SU-DHL-6 (cell line): ENCODE measurements around the gene KLHL41.

Experiments
- H2AFZ ChIP-seq: fragments of 200-600 bp; sonication (generic); 2 replicates; pipeline ENCODE4 v1.6.1; 2014; ENCODE audit warnings: low read depth, mild to moderate bottlenecking, moderate library complexity, mixed read lengths, antibody characterized with exemption, low read length; ENCODE audit not compliant: severe bottlenecking
- H3F3A ChIP-seq: fragments of 200-600 bp; shearing (Covaris generic); 2 replicates; pipeline ENCODE4 v1.6.0; 2016; ENCODE audit warnings: antibody characterized with exemption, mild to moderate bottlenecking; ENCODE audit not compliant: insufficient read depth
- H3K27ac ChIP-seq: fragments of 200-600 bp; sonication (generic); 2 replicates; pipeline ENCODE4 v1.5.1; 2016; ENCODE audit warnings: low read depth, mild to moderate bottlenecking, low read length, moderate library complexity, mixed read lengths
- H3K27me3 ChIP-seq: fragments of 200-600 bp; sonication (generic), shearing (Covaris generic); 2 replicates; pipeline ENCODE4 v1.6.0; 2014; ENCODE audit warnings: mild to moderate bottlenecking, low read length
- H3K36me3 ChIP-seq: fragments of 200-600 bp; sonication (generic); 2 replicates; pipeline ENCODE4 v1.6.1; 2014; ENCODE audit warnings: mild to moderate bottlenecking, low read length, mixed read lengths
- H3K4me2 ChIP-seq: fragments of 300-600, 200-600 bp; shearing (Covaris generic), sonication (generic); 2 replicates; pipeline ENCODE4 v1.6.0; 2014; ENCODE audit warnings: low read length, low read depth, mild to moderate bottlenecking; ENCODE audit not compliant: poor library complexity, severe bottlenecking
- H3K4me3 ChIP-seq: fragments of 200-600 bp; sonication (generic); 2 replicates; pipeline ENCODE4 v1.5.1; 2014; ENCODE audit warnings: antibody characterized with exemption, low read length, mild to moderate bottlenecking, mixed read lengths; ENCODE audit not compliant: insufficient read depth, poor library complexity, severe bottlenecking
- H3K79me2 ChIP-seq: fragments of 200-600 bp; sonication (generic); 2 replicates; pipeline ENCODE4 v1.6.1; 2014; ENCODE audit warnings: mild to moderate bottlenecking, low read length, moderate library complexity; ENCODE audit not compliant: insufficient read depth
- H3K9ac ChIP-seq: fragments of 200-600 bp; sonication (generic); 2 replicates; pipeline ENCODE4 v1.7.0; 2014; ENCODE audit warnings: mild to moderate bottlenecking, low read length
- H3K9me2 ChIP-seq: fragments of 200-600 bp; sonication (generic); replicated peaks from 2 replicates; pipeline ENCODE4 v1.6.1; 2014; ENCODE audit warnings: low read length; ENCODE audit not compliant: insufficient read depth
- H3K9me3 ChIP-seq: fragments of 200-600 bp; sonication (generic); 2 replicates; pipeline ENCODE4 v1.6.1; 2014; ENCODE audit warnings: low read length, mixed read lengths; ENCODE audit not compliant: insufficient read depth
- H4K20me1 ChIP-seq: fragments of 200-600 bp; sonication (generic); 2 replicates; pipeline ENCODE4 v1.6.1; 2014; ENCODE audit warnings: low read depth, mild to moderate bottlenecking, antibody characterized with exemption, low read length, moderate library complexity, mixed read lengths
- EZH2phosphoT487 ChIP-seq: fragments of 200-600 bp; sonication (generic), shearing (Covaris generic); conservative IDR thresholded peaks from 2 replicates; pipeline ENCODE4 v1.6.1; 2018; ENCODE audit warnings: mild to moderate bottlenecking, antibody characterized with exemption, low read length, moderate library complexity, mixed read lengths
- TF ChIP-seq, protein P1 (sequence below): fragments of 200-600 bp; sonication (generic); IDR thresholded peaks from one replicate; pipeline ENCODE4 v1.5.1; 2017; ENCODE audit warnings: antibody characterized with exemption, mild to moderate bottlenecking, low read length, moderate library complexity; ENCODE audit not compliant: insufficient read depth, poor library complexity, severe bottlenecking

Gene KLHL41

DNA sequence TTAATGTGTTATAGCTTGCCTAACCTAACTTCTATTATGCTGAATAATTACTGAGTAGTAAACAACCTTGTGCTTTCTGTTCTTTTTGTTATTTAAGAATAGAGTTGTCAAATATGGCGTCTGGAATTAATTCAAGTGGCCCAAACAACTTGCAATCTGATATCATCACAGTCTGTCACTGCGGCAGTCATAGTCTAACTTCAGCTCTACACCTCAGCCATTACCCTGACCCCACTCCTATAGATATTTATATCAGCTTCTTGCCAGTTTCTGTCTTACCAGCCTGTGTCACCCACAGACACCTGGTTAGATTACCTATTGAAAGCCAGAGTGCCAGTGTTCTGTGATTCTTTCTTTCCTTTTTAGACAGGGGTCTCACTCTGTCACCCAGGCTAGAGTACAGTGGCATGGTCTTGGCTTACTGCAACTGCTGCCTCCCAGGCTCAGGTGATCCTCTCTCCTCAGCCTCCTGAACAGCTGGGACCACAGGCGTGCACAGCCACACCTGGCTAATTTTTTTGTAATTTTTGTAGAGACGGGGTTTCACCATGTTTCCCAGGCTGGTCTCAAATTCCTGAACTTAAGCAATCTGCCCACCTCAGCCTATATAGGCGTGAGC is 14.1 kb upstream of the KLHL41 start:
- no peak overlapping the region for H3K27ac ChIP-seq
- no peak for TF ChIP-seq EZH2phosphoT487
- TF ChIP-seq, protein P1, sequence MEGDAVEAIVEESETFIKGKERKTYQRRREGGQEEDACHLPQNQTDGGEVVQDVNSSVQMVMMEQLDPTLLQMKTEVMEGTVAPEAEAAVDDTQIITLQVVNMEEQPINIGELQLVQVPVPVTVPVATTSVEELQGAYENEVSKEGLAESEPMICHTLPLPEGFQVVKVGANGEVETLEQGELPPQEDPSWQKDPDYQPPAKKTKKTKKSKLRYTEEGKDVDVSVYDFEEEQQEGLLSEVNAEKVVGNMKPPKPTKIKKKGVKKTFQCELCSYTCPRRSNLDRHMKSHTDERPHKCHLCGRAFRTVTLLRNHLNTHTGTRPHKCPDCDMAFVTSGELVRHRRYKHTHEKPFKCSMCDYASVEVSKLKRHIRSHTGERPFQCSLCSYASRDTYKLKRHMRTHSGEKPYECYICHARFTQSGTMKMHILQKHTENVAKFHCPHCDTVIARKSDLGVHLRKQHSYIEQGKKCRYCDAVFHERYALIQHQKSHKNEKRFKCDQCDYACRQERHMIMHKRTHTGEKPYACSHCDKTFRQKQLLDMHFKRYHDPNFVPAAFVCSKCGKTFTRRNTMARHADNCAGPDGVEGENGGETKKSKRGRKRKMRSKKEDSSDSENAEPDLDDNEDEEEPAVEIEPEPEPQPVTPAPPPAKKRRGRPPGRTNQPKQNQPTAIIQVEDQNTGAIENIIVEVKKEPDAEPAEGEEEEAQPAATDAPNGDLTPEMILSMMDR = no peak
- no peaks in the 10 kb centered on the region for H3K9me3 ChIP-seq
- no peaks in the 10 kb centered on the region for H4K20me1 ChIP-seq
- no peak overlapping the region for H3K9ac ChIP-seq
- H3K4me3 ChIP-seq = no peak overlapping the region
- H3K9me2 ChIP-seq = no peaks in the 10 kb centered on the region
- no peaks in the 10 kb centered on the region for H3K36me3 ChIP-seq
- no peaks in the 10 kb centered on the region for H3K27me3 ChIP-seq
- no peak overlapping the region for H2AFZ ChIP-seq
- no peak overlapping the region for H3K4me2 ChIP-seq
- no peaks in the 10 kb centered on the region for H3K79me2 ChIP-seq
- no peaks in the 10 kb centered on the region for H3F3A ChIP-seq

DNA sequence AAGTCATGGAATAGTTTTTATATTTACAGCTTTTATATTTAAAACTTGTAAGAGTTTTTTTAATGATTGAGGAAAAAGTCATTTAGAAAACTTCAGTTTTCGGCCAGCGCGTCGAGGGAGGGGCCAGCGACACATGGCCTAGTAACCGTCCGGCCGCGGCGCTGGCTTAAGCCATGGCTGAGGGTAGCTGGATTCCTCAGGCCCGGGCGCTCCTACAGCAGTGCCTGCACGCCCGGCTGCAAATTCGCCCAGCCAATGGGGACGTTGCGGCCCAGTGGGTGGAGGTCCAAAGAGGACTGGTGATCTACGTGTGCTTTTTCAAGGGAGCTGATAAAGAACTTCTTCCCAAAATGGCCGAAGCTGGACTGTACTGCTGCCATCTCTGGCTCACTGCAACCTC is 4.9 kb upstream of the KLHL41 start:
- H3F3A ChIP-seq = no peaks in the 10 kb centered on the region
- H3K4me3 ChIP-seq = no peak overlapping the region
- no peaks in the 10 kb centered on the region for H3K27me3 ChIP-seq
- no peaks in the 10 kb centered on the region; the same call in 1 of the 2 replicates for H3K36me3 ChIP-seq
- H4K20me1 ChIP-seq = no peaks in the 10 kb centered on the region
- no peak overlapping the region for H3K27ac ChIP-seq
- H3K9ac ChIP-seq = no peak overlapping the region
- H3K9me3 ChIP-seq = no peaks in the 10 kb centered on the region
- no peak overlapping the region for H2AFZ ChIP-seq
- H3K9me2 ChIP-seq = no peaks in the 10 kb centered on the region
- no peaks in the 10 kb centered on the region for H3K79me2 ChIP-seq
- H3K4me2 ChIP-seq = no peak overlapping the region
- TF ChIP-seq, protein P1 = no peak
- no peak for TF ChIP-seq EZH2phosphoT487

DNA sequence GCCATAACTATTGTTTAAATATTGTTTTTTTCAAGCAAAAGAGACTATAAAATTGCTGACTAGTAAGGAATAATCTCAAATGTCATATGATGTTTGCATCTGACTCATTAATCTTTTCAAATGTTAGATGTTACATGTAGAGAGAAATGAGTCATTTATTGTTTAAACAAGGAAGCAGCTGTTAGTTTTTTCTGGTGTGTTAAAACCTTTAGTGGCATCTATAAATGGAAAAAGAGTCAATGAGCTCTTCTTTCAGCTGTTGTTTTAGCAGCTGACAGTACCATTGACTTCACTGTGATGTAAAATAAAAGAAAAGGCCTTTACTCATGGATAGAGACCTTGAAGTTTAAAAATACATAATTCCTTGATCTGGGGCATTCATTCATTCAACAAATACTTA is 1.8 kb upstream of the KLHL41 start:
- no peak overlapping the region for H3K4me2 ChIP-seq
- H2AFZ ChIP-seq = no peak overlapping the region
- no peaks in the 10 kb centered on the region for H3K9me2 ChIP-seq
- no peak overlapping the region for H3K4me3 ChIP-seq
- H3F3A ChIP-seq = no peaks in the 10 kb centered on the region
- no peak for TF ChIP-seq EZH2phosphoT487
- TF ChIP-seq, protein P1 = no peak
- no peak overlapping the region for H3K9ac ChIP-seq
- H3K9me3 ChIP-seq = no peaks in the 10 kb centered on the region
- no peaks in the 10 kb centered on the region; the same call in 1 of the 2 replicates for H3K36me3 ChIP-seq
- no peaks in the 10 kb centered on the region for H4K20me1 ChIP-seq
- H3K27me3 ChIP-seq = no peaks in the 10 kb centered on the region
- no peaks in the 10 kb centered on the region for H3K79me2 ChIP-seq
- no peak overlapping the region for H3K27ac ChIP-seq
